GM19043 (cell line): ENCODE data around the gene SMIM44.

ENCODE experiments used
- ATAC-seq: cut with Tn5 transposase; IDR thresholded peaks from one replicate; pipeline ENCODE4 v1.9.1; 2021; ENCODE audit warnings: low read depth; ENCODE audit not compliant: unreplicated experiment

SMIM44 gene

GRCh38 chr19:3503036-3503572 lies 19.9 kb upstream of the SMIM44 start:
- ATAC-seq, result no peak

- ATAC-seq, result no peak
These were observed 18.5 kb upstream of the SMIM44 start for GRCh38 chr19:3501780-3502179.

GRCh38 chr19:3500429-3501101 lies 17.3 kb upstream of the SMIM44 start, which contains the start of gene DOHH:
DOHH (minus strand) TSS chr19:3500674; CDS start chr19:3496814, 3,860 bp downstream.
- ATAC-seq, result peak; percentile 84

DNA sequence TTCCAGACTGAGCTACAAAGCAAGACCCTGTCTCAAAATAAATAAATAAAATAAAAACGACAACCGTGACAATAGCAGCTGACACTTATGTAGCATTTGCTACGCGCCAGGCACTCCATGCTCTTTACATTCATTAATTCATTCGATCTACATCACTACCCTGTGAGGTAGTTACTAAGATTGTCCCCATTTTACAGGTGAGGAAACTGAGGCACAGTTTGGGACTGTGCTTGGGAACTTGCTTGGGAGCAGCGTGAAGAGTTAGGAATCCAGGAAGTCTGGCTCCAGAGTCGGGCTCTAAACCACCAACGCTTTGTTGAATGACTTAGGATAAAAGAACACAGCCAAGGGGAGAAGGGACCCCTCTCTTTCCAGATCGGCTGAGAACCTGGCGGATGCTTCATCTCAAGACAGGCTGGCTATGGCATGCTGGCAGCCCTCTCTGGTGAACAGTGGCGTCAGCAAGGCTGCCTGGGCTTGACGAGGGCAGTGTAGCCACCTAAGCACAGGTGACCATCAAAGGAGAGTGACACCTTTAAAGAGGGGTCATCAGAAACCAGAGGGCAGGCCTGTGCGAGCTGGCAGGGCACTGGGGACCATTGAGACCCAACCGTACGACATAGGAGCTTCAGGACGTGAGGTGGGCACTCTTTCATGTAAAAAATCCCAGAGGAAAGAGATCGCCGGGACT lies 16.6 kb upstream of the SMIM44 start:
- ATAC-seq, result no peak

GRCh38 chr19:3497757-3498520 lies 14.7 kb upstream of the SMIM44 start:
- ATAC-seq, result no peak

DNA sequence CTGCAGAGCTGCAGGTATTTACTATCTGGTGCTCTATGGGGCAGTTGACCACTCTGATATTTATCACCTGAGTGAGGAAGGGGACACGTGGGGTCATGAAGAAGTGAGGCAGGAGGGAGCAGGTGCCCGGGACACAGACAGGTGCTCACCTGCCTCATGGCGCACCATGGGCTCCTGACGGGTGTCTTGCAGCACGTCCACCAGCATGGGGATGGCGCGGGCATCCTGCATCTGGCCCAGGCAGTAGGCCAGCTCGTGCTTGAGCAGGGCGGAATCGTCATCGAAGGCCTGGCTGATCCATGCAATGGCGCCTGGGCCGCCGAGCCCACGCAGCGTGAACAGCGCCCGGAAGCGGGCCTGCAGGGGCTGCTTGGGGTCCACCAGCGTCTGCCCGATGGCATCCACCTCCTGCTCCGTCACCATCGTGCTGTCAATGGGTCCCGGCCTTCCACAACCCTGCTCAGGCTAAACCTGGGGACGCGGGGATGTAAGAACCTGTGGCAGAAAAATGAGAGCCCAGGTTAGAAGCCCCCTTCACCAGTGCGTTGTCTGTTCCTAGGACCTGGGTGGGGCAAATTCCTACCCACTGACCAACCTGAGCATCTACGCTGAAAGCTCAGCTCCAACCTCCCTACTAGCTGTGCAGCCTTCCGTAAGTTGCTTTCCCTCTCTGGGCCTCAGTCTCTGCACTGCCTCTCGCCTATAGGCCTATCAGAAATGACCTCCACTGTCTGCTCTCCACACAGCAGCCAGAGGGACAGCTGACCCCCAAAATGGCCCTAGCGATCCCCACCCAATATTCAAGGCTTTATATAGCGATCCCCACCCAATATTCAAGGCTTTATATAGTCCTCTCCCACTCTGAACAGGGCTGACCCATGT lies 13.4 kb upstream of the SMIM44 start:
- ATAC-seq, result no peak

DNA sequence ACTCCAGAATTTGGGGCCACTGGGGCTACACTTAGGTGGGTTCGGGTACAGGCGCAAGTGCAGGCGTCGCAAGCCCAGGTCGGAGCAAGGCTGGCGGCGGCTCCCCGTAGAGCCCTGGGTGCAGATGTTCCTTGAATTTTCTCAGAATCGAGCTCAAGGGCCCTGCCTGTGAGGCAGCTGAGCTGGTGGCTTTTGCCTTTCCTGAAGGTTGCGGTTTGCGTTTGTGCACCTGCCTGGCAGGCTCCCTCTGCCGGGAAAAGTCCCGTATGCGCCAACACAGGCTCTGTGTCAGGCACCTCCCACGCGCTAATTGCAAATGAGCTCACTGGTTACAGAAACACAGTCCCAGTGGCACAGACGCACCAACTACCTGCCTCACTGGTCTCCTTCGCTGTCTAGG lies 11.3 kb upstream of the SMIM44 start:
- no peak for ATAC-seq

- no peak for ATAC-seq
These were observed 10.8 kb upstream of the SMIM44 start for GRCh38 chr19:3494051-3494450.

GRCh38 chr19:3493651-3494050 lies 10.4 kb upstream of the SMIM44 start:
- no peak for ATAC-seq

DNA sequence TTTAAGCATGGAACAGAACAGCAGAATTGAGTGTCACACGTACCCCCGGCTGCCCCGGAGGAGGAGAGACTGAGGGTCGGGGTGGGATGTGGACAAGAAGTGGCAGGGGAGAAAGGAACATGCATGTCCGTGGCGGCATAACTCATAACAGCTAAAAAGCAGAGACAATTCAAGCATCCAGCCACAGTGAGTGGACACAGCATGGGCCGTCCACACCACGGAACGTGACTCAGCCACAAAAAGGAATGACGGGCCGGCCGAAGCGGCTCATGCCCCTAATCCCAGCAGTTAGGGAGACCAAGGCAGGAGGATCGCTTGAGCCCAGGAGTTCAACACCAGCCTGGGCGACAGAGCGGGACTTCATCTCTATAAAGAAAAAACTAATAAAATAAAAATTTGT lies 9.7 kb upstream of the SMIM44 start:
- ATAC-seq, result no peak

DNA sequence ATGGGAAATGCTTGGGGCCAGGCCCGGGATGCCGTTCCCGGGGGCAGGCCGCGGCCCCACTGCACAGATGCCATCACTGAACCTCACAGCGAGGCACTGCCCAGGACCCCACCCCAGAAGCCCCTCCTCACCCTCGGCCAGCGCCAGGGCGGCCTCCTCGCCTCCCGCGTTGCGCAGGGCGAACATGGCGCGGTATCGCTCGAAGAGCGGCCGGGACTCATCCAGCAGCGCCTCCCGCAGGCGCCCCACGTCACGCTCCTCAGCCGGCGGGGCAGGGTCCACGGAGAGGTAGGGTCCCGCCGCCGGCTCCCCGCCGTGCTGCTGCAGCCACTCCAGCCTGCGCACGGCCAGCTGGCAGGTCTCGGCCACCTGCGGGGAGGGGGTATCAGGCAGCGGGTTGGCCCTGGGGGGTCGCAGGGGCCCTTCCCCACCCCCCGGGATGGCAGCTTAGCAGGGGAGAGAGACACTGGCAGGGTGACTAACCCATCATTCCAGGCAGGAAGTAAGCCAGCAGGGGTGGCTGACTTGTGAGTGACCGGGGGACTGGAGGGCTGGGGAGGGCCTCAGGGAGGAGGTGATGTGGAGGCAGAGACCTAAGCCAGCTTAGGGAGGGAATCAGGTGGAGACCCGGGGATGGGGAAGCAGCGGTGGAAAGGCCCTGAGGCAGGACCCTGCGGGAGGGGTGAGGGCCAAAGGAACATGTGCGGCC lies 9.0 kb upstream of the SMIM44 start:
- no peak for ATAC-seq

- ATAC-seq, result no peak
These were observed 8.3 kb upstream of the SMIM44 start for GRCh38 chr19:3491396-3492119.

GRCh38 chr19:3482507-3483225 lies 575 bp downstream of the SMIM44 start:
- no peak for ATAC-seq

DNA sequence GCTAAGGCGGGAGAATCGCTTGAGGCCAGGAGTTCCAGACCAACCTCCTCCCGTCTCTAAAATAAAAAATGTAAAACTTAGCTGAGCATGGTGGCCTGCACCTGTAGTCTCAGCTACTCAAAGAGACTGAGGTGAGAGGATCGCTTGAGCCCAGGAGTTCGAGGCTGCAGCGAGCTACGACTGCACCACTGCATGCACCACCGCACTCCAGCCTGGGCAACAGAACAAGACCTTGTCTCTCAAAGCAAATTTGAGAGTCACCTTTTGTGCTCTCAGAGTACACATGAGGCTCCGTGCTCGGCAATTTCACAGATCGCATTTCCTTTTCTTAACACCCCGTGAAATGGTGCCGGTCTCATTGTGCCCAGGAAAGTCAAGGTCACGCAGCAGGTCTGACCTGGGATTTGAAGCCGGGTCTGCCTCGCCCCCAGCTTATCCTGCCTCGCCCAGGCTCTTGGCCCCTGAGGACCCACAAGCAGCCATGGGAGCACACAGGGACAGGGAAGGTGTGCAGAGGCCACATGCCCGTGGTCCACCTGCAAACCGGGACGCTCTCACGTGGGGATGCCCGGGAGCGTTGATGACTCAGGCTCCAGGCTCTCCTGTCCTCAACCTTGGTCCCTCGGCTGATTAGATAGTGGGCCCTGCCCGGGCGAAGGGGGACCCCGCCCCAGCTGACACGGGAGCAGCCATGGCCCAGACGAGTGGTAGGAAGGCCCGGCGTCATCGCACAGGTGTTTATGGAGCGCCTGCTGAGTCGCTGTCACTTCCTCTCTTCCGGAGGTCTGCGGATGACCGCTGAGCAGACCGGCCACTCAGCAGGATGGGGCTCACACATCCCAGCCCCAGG lies 1.8 kb downstream of the SMIM44 start:
- no peak for ATAC-seq

GRCh38 chr19:3480383-3481091 lies 2.7 kb downstream of the SMIM44 start, which contains the start of gene SMIM24:
SMIM24 (minus strand) TSS chr19:3480525; CDS start chr19:3480463, 62 bp downstream.
- ATAC-seq, result no peak

- ATAC-seq, result no peak
These were observed 3.4 kb downstream of the SMIM44 start for GRCh38 chr19:3479834-3480215.
